Muscle layer of duodenum (tissue), 2 donors: ENCODE data around the gene SLC25A22.

Source experiments
- H3K27ac ChIP-seq: one replicate; pipeline ENCODE4 v1.7.0; 2013; ENCODE audit warnings: mild to moderate bottlenecking, low read length
- H3K27me3 ChIP-seq: one replicate; pipeline ENCODE4 v1.7.0; 2013; ENCODE audit warnings: low read depth, mild to moderate bottlenecking, control low read depth, low read length
- H3K36me3 ChIP-seq, 2 donors: one replicate each; pipeline ENCODE4 v1.7.0; 2013; ENCODE audit warnings: low read length in 2 of 2, control low read depth in 1 of 2, mild to moderate bottlenecking in 1 of 2; ENCODE audit not compliant: insufficient read depth in 2 of 2, control insufficient read depth in 1 of 2
- H3K4me1 ChIP-seq, 2 donors: one replicate each; pipeline ENCODE4 v1.7.0; 2013; ENCODE audit warnings: low read length in 2 of 2, mild to moderate bottlenecking in 2 of 2, control low read depth in 1 of 2, moderate library complexity in 1 of 2; ENCODE audit not compliant: insufficient read depth in 2 of 2, control insufficient read depth in 1 of 2
- H3K4me3 ChIP-seq, 2 donors: one replicate each; pipeline ENCODE4 v1.7.0; 2013; ENCODE audit warnings: low read length in 2 of 2, low read depth in 1 of 2, mild to moderate bottlenecking in 1 of 2
- H3K9me3 ChIP-seq, 2 donors: one replicate each; pipeline ENCODE4 v1.7.0; 2013; ENCODE audit warnings: low read length in 2 of 2, control low read depth in 1 of 2, mild to moderate bottlenecking in 1 of 2; ENCODE audit not compliant: control insufficient read depth in 1 of 2
- donor health status: healthy.

Gene SLC25A22

DNA sequence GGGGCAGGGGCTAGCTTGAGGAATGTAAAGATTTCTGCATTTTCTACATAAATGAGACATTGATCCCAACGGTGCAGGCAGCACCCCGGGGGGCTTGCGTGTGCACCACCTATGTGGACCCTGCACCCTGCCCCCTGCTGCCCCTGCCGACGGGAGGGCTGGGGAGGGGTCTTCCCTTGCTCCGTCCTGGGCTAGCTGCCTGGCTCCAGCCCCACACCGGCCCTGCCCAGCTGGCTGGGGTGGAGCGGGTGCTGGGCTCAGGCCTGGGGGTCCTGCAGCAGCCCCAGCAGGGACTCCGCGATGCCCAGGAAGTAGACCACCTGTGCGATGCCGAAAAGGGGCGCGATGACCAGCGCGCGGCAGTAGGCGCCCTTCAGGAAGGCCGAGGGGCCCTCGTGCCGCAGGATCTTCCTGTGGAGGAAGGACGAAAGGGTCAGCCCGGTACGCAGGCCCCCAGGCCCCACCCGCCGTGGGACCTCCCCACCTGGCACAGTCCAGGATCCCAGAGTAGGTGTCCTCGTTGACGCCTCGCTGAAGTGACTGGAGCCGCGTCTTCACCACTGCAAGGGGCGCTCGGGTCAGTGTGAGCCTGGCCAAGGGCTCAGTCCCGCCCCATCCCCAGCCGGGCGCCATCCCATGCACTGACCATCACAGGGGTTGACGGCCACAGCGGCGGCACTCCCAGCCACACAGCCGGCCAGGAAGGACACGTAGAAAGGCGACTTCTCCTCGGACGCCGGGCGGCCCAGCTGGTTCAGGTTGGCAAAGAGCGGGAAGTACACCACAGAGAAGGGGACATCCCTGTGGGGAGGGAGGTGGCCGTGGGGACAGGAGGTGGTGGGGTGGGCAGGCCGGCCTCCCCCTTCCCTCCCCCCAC, 6.2 kb downstream of the SLC25A22 start:
- H3K27me3 ChIP-seq, result peaks cover 7% of the 10 kb centered on the region
- H3K4me3 ChIP-seq, result no peak overlapping the region
- H3K9me3 ChIP-seq, result no peaks in the 10 kb centered on the region
- peaks cover 0 to 20% of the 10 kb centered on the region in 2 donors for H3K36me3 ChIP-seq
- peaks cover 6 to 30% of the 10 kb centered on the region in 2 donors for H3K4me1 ChIP-seq
- H3K27ac ChIP-seq, result no peak overlapping the region

- H3K4me1 ChIP-seq, result peaks cover 0 to 23% of the 10 kb centered on the region in 2 donors
- no peak overlapping the region for H3K4me3 ChIP-seq
- H3K36me3 ChIP-seq, result peaks cover 0 to 20% of the 10 kb centered on the region in 2 donors
- H3K27me3 ChIP-seq, result peaks cover 7% of the 10 kb centered on the region
- H3K27ac ChIP-seq, result no peak overlapping the region
- no peaks in the 10 kb centered on the region for H3K9me3 ChIP-seq
Measured at GRCh38 chr11:790721-791564, 7.1 kb downstream of the SLC25A22 start.

- H3K9me3 ChIP-seq, result no peaks in the 10 kb centered on the region
- H3K4me1 ChIP-seq, result peaks cover 0 to 15% of the 10 kb centered on the region in 2 donors
- H3K4me3 ChIP-seq, result no peak within 1 kb of the TSS
Measured at GRCh38 chr11:789943-790342, 8.1 kb downstream of the SLC25A22 start, which contains the start of gene CEND1. Gene CEND1, minus strand, starts transcription at chr11:790090. Its CDS starts 1,514 bp downstream, at chr11:788576.

DNA sequence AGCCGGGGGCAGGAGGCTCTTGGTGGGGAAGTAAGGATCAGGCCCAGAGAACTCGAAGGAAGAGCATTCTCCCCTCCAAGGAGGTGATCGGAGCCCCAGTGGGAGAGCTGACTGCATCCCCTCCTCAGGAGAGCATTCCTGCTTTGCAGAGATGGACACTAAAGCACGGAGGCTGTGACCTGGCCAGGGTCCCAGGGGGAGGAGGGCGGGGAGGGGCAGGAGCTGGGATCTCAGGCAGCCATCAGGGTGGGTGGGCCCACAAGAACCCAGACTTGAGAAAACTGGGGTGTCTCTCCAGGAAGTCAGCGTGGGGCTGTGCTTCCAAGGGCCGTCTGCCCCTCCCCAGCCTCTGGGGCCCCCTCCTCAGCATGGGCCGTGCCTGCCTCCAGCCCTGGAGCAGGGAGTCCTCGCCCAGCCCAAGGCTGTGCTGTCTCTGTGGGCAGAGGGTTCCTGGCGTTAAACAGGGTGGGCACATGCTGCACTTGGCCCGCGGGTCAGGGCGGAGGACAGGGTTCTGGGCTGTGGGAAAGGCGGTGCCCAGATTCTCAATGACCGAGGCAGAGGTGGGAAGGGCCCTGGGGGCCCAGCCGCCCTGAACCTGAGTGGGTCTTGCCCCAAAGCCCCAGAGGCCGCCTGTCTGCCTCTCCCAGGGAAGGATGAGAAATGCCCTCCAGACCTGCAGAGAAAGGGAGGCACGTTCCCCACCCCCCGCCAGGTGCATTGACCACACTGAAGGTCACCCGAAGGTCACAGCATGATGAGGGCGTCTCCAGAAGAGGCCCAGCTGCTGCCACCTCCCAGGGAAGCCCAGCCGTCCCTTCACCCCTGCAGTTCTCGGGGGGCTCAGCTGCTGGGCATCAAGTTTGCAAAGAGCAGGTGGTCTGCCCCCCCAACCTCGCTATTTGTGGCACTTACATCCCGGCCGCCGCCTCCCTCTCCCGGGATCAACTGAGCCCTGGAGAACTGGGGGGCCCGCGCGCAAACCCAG, 8.8 kb downstream of the SLC25A22 start:
- Histone ChIP-seq H3K36me3 (peaks cover 0 to 20% of the 10 kb centered on the region in 2 donors), H3K4me3 (no peak overlapping the region), H3K27me3 (peaks cover 7% of the 10 kb centered on the region), H3K4me1 (peaks cover 0 to 8% of the 10 kb centered on the region in 2 donors), H3K9me3 (no peaks in the 10 kb centered on the region), H3K27ac (no peak overlapping the region)

More at GRCh38 chr11:789943-790342, 8.1 kb downstream of the SLC25A22 start, which contains the start of gene CEND1:
- Histone ChIP-seq H3K27me3 (peaks cover 7% of the 10 kb centered on the region), H3K36me3 (peaks cover 0 to 20% of the 10 kb centered on the region in 2 donors), H3K27ac (no peak within 1 kb of the TSS)

- no peaks in the 10 kb centered on the region for H3K9me3 ChIP-seq
- peaks cover 0 to 17% of the 10 kb centered on the region in 2 donors for H3K4me1 ChIP-seq
- H3K4me3 ChIP-seq, result no peak overlapping the region
- peaks cover 0 to 17% of the 10 kb centered on the region in 2 donors for H3K36me3 ChIP-seq
- H3K27ac ChIP-seq, result no peak overlapping the region
- peaks cover 7% of the 10 kb centered on the region for H3K27me3 ChIP-seq
Measured at GRCh38 chr11:788009-788640, 10.0 kb downstream of the SLC25A22 start.

DNA sequence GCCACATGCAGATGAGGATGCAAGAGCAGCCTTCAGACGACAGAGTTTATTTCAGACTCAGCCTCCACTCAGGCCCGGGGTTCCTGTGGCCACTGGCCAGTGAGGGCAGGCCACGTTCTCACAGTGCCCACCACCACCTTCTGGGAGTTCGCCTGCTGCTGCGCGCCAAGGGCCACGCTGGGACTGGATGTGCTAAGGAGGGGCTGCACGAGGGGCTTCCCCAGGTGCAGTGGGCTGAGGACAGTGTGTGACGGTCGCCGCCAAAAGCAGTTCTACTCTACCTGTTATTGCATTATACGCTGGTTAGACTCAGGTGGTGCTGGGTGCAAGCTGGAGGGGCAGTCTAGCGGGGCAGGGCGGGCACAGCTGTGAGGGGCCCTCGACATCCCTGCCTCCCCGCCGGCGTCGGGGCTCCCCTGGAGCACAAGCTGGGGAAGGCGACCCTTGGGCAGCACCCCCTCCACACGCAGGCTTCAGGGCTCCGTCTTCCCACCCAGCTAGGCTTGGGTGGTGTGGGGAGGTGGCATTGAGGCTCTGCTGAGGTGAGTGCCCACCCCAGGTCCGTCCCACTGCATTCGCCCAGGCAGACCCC, 10.9 kb downstream of the SLC25A22 start:
- peaks cover 0 to 19% of the 10 kb centered on the region in 2 donors for H3K4me1 ChIP-seq
- no peaks in the 10 kb centered on the region for H3K9me3 ChIP-seq
- H3K27me3 ChIP-seq, result peaks cover 7% of the 10 kb centered on the region
- peaks cover 0 to 8% of the 10 kb centered on the region in 2 donors for H3K36me3 ChIP-seq
- H3K4me3 ChIP-seq, result no peak overlapping the region
- H3K27ac ChIP-seq, result no peak overlapping the region

DNA sequence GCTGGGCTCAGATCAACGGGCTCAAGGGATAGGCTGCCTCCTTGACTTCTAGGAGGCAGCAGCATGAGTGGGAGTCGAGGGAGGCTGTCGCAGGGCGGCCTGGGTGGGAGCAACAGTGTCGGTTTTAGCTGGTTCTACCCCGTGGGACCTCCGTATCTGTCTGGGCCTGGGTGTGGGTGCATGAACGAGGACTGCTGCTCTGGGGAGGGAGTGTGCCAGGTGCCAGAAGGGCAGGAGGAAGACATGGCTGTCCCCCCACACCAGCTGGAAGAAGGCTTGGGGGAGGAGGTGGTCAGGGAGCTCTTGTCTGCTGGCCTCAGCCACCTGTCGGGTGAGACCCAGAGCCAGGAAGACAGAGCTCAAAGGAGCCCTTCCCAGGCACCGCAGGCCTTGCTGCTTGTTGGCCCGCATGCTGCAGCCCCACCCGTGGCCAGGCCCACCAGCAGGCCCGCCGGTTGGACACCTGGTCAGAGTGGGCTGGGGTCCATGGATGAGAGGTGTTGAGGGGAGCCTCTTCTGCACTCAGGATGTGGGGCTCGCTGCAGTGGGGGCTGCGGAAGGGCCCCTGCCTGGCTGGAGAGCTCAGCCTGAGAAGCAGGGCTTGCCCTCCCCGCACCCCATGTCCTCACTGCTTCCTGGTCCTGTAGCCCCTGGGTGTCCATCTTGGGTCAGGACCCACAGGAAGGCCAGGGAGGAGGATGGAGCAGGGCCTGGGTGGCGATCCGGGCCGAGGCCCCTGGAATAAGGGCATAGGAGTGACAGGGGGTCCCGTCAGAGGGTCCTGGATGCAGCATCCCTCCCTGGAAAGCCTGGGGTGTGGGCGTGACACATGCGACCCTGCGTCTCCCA, 11.6 kb downstream of the SLC25A22 start:
- no peak overlapping the region for H3K27ac ChIP-seq
- H3K4me1 ChIP-seq, result peaks cover 0 to 19% of the 10 kb centered on the region in 2 donors
- H3K4me3 ChIP-seq, result no peak overlapping the region
- no peaks in the 10 kb centered on the region for H3K9me3 ChIP-seq
- peaks cover 0 to under 1% of the 10 kb centered on the region in 2 donors for H3K36me3 ChIP-seq
- peaks cover 7% of the 10 kb centered on the region for H3K27me3 ChIP-seq

DNA sequence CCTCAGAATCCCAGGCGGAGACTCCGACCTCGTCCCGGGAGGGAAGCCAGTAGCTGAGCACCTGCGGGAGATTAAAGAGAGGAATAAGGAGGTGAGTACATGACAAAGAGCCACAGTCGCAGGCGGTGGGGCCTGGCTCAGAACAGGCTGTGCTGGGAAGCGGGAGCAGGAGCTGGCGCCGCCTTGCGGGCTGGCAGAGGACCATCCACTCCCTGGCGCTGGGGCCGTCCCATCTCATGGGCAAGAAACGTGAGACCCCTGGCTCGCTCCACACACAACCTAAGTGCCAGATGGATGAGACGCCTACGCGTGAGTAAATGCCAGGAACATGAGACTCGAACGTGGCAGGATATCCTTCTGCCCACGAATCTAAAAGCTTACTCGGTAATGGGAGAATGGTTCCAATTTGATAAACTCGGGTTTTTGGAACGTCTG, 14.5 kb downstream of the SLC25A22 start:
- Histone ChIP-seq H3K27me3 (no peaks in the 10 kb centered on the region), H3K9me3 (no peaks in the 10 kb centered on the region), H3K36me3 (no peaks in the 10 kb centered on the region), H3K4me3 (no peak overlapping the region), H3K27ac (no peak overlapping the region), H3K4me1 (peaks cover 0 to 10% of the 10 kb centered on the region in 2 donors)

- Histone ChIP-seq H3K9me3 (no peaks in the 10 kb centered on the region), H3K27ac (no peak overlapping the region), H3K4me3 (no peak overlapping the region), H3K4me1 (peaks cover 0 to 15% of the 10 kb centered on the region in 2 donors), H3K27me3 (no peaks in the 10 kb centered on the region), H3K36me3 (no peaks in the 10 kb centered on the region)
Measured at GRCh38 chr11:782264-783174, 15.6 kb downstream of the SLC25A22 start.
